GM04504 (cell line): ENCODE data around the gene SMIM10L2A.
"Not testable (repeated sequence)": the region's sequence is repeated elsewhere in the genome, so short reads cannot be mapped to it uniquely, and the experiment has no call there.

Source experiments
- DNase-seq: peaks from one replicate; pipeline ENCODE4 v3.0.0-alpha.2; 2012; ENCODE audit warnings: low read depth

Gene SMIM10L2A

GRCh38 chrX:135454816-135455215, 33.1 kb downstream of the SMIM10L2A start:
- DNase-seq: no peak

GRCh38 chrX:135461756-135462155, 40.0 kb downstream of the SMIM10L2A start:
- not testable (repeated sequence) for DNase-seq

DNA sequence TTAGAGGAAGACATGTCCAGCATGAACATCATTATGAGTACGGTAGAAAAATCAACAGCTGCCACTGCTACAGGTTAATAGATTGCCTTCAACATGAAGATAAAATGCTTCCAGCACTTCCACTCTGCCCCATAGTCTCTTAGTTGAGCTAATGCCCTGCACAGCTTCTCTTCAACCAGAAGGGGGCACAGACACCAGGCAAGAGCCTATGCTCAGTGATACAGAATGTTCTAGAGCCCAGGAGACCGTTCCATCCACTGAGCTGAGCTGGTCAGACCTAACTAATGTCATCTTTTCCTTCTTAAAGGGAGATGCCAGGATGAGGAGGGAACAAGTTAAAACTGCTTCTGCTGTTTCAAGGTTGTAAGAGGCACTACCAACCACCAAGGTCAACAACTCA, 42.2 kb downstream of the SMIM10L2A start:
- DNase-seq: no peak

GRCh38 chrX:135476378-135476777, 54.6 kb downstream of the SMIM10L2A start:
- DNase-seq: no peak

DNA sequence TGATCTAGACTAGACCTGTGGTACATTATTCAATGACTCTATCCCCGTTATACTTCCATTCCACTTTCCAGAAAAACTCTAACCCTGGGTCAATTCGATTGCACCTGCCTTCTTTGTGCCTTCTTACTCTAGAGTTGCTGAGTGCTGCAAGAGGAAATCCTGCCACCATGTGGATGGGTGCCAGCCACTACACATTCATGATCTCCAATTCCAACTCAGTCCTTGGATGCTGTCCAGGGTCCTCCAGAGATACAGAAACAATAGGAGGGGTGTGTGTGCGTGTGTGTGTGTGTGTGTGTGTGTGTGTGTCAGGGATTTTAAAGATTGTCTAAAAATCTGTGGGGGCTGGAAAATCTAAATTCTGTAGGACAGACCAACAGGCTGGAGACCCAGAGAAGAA, 55.8 kb downstream of the SMIM10L2A start:
- peak; percentile 10 for DNase-seq
